GM23248 (cell line): ENCODE data around the gene NALCN. TPM values are rescaled to one million over a fixed set of nuclear protein-coding genes. Genes with fewer than 3 reads are reported as not detected.

Experiments used
- DNase-seq: peaks from one replicate; pipeline ENCODE4 v3.0.0-alpha.2; 2015
- H2AFZ ChIP-seq: fragments of 200-600 bp; sonication (generic); 2 replicates; pipeline ENCODE4 v1.6.1; 2016; ENCODE audit warnings: antibody characterized with exemption
- H3F3A ChIP-seq: fragments of 200-600 bp; sonication (generic); 2 replicates; pipeline ENCODE4 v1.6.1; 2016; ENCODE audit warnings: mild to moderate bottlenecking, antibody characterized with exemption, mixed run types; ENCODE audit not compliant: insufficient read depth
- H3K27ac ChIP-seq: fragments of 200-600 bp; sonication (generic); 2 replicates; pipeline ENCODE4 v1.5.1; 2016; ENCODE audit warnings: mild to moderate bottlenecking
- H3K27me3 ChIP-seq: fragments of 200-600 bp; sonication (generic); replicated peaks from 2 replicates; pipeline ENCODE4 v1.6.1; 2016; ENCODE audit warnings: mild to moderate bottlenecking; ENCODE audit not compliant: insufficient read depth
- H3K36me3 ChIP-seq: fragments of 200-600 bp; sonication (generic); 2 replicates; pipeline ENCODE4 v1.6.1; 2016; ENCODE audit warnings: low read depth, mild to moderate bottlenecking
- H3K4me1 ChIP-seq: fragments of 200-600 bp; sonication (generic); 2 replicates; pipeline ENCODE4 v1.6.1; 2016; ENCODE audit warnings: mild to moderate bottlenecking; ENCODE audit not compliant: insufficient read depth
- H3K4me2 ChIP-seq: fragments of 200-600 bp; sonication (generic); one replicate; pipeline ENCODE4 v1.6.1; 2016; ENCODE audit warnings: mild to moderate bottlenecking; ENCODE audit not compliant: unreplicated experiment
- H3K4me3 ChIP-seq: fragments of 200-600 bp; sonication (generic); 2 replicates; pipeline ENCODE4 v1.5.1; 2016; ENCODE audit warnings: mild to moderate bottlenecking
- H3K79me2 ChIP-seq: fragments of 200-600 bp; sonication (generic); 2 replicates; pipeline ENCODE4 v1.6.1; 2016; ENCODE audit warnings: mild to moderate bottlenecking; ENCODE audit not compliant: insufficient read depth
- H3K9ac ChIP-seq: fragments of 200-600 bp; sonication (generic); 2 replicates; pipeline ENCODE4 v1.6.1; 2016; ENCODE audit warnings: mild to moderate bottlenecking
- H3K9me2 ChIP-seq: fragments of 200-600 bp; sonication (generic); 2 replicates; pipeline ENCODE4 v1.6.1; 2016; ENCODE audit warnings: mixed run types, mild to moderate bottlenecking, moderate library complexity; ENCODE audit not compliant: insufficient read depth
- H3K9me3 ChIP-seq: fragments of 200-600 bp; sonication (generic); one replicate; pipeline ENCODE4 v1.6.1; 2017; ENCODE audit warnings: low read depth
- H4K20me1 ChIP-seq: fragments of 200-600 bp; sonication (generic); 2 replicates; pipeline ENCODE4 v1.6.0; 2016; ENCODE audit not compliant: insufficient read depth
- EZH2 ChIP-seq: fragments of 200-600 bp; sonication (generic); IDR thresholded peaks from 2 replicates; pipeline ENCODE4 v1.6.1; 2018; ENCODE audit warnings: antibody characterized with exemption, mild to moderate bottlenecking; ENCODE audit not compliant: insufficient read depth, poor library complexity, severe bottlenecking
- EZH2phosphoT487 ChIP-seq: fragments of 200-600 bp; sonication (generic); IDR thresholded peaks from 2 replicates; pipeline ENCODE4 v1.6.1; 2018; ENCODE audit warnings: antibody characterized with exemption, moderate library complexity, mild to moderate bottlenecking, low read depth; ENCODE audit not compliant: insufficient read depth
- WGBS, 2 experiments: methylation state at CpG; one replicate each; pipeline ENCODE4 v1.1.6; 2015 to 2017; ENCODE audit warnings: low lambda C conversion rate in 2 of 2, low coverage in 1 of 2; ENCODE audit errors: missing lambda C conversion rate in 2 of 2; 5-methylcytosine and 5-hydroxymethylcytosine counted together
- in situ Hi-C: fragments of 300-500 bp; cut with MboI; formaldehyde crosslinking; loops from 2 replicates; pipeline ENCODE4 v1.15.0; 2020
- polyA plus RNA-seq: library from polyadenylated mRNA; unstranded; fragments of >200 nt; fragmentation: Nextera tagmentation; extraction: Ambion mirVana; gene quantifications from 2 replicates; pipeline ENCODE4 v1.2.1, GENCODE V29; 2016
- total RNA-seq: library from RNA; depleted of rRNA; stranded (reverse); fragments of >200 nt; shearing (Covaris generic); gene quantifications from 2 replicates; pipeline ENCODE4 v1.2.3, GENCODE V29; 2014

The NALCN gene
- total and polyA plus RNA-seq, 2 experiments from 2014 or later = 3.1 to 3.6 TPM

- H3F3A ChIP-seq = peaks cover 60% of the 10 kb centered on the region
- DNase-seq = peak; percentile 54
- H3K9me2 ChIP-seq = no peaks in the 10 kb centered on the region
- in situ Hi-C loops = no loop called here
- peak overlapping the region; percentile 80 for H3K4me2 ChIP-seq
- no peak overlapping the region for H2AFZ ChIP-seq
- 2 to 4% methylated on average over 2 of the region's 2 CpGs for WGBS, 2 experiments
- peaks cover 63% of the 10 kb centered on the region for H3K79me2 ChIP-seq
- no peak for TF ChIP-seq EZH2phosphoT487
- TF ChIP-seq EZH2 = no peak
- H3K9ac ChIP-seq = peak overlapping the region; percentile 75
- no peaks in the 10 kb centered on the region for H4K20me1 ChIP-seq
- H3K27me3 ChIP-seq = no peaks in the 10 kb centered on the region
- H3K9me3 ChIP-seq = no peaks in the 10 kb centered on the region
- H3K4me1 ChIP-seq = peaks cover 62% of the 10 kb centered on the region
- peak overlapping the region; percentile 89 for H3K4me3 ChIP-seq
- peak overlapping the region; percentile 60 for H3K27ac ChIP-seq
- H3K36me3 ChIP-seq = peaks cover 10% of the 10 kb centered on the region; the same call in 1 of the 2 replicates
Measured at GRCh38 chr13:101454767-101455166, 38.5 kb upstream of the NALCN start.

- H3K27ac ChIP-seq = peak overlapping the region; percentile 60
- TF ChIP-seq EZH2phosphoT487 = no peak
- TF ChIP-seq EZH2 = no peak
- DNase-seq = peak; percentile 66
- peaks cover 70% of the 10 kb centered on the region for H3F3A ChIP-seq
- peaks cover 55% of the 10 kb centered on the region for H3K79me2 ChIP-seq
- no peaks in the 10 kb centered on the region for H3K9me2 ChIP-seq
- no peaks in the 10 kb centered on the region for H3K27me3 ChIP-seq
- H4K20me1 ChIP-seq = no peaks in the 10 kb centered on the region
- peaks cover 71% of the 10 kb centered on the region for H3K4me1 ChIP-seq
- WGBS, 2 experiments = 1 to 4% methylated on average over 24 to 39 of the region's 41 CpGs
- peak overlapping the region; percentile 80 for H3K4me2 ChIP-seq
- peak overlapping the region; percentile 67 for H2AFZ ChIP-seq
- H3K9ac ChIP-seq = peak overlapping the region; percentile 75
- H3K36me3 ChIP-seq = peaks cover 7% of the 10 kb centered on the region; the same call in 1 of the 2 replicates
- H3K9me3 ChIP-seq = no peaks in the 10 kb centered on the region
- in situ Hi-C loops = no loop called here
- H3K4me3 ChIP-seq = peak overlapping the region; percentile 89
Measured at GRCh38 chr13:101453784-101454201, 37.5 kb upstream of the NALCN start.

GRCh38 chr13:101452519-101453485 is 36.5 kb upstream of the NALCN start, which contains the start of gene ITGBL1:
Gene ITGBL1 (plus strand): TSS chr13:101452675. CDS start chr13:101452834, 159 bp downstream.
- H3K4me2 ChIP-seq = peak within 1 kb of the TSS; percentile 80
- H3F3A ChIP-seq = peaks cover 72% of the 10 kb centered on the region
- H3K9me3 ChIP-seq = no peaks in the 10 kb centered on the region
- in situ Hi-C loops = no loop called here
- WGBS, 2 experiments = 1 to 2% methylated on average over 18 of the region's 18 CpGs
- no peaks in the 10 kb centered on the region for H4K20me1 ChIP-seq
- peaks cover 45% of the 10 kb centered on the region for H3K79me2 ChIP-seq
- H3K4me1 ChIP-seq = peaks cover 63% of the 10 kb centered on the region
- H3K27me3 ChIP-seq = no peaks in the 10 kb centered on the region
- peak within 1 kb of the TSS; percentile 89 for H3K4me3 ChIP-seq
- peaks cover 6% of the 10 kb centered on the region; the same call in 1 of the 2 replicates for H3K36me3 ChIP-seq
- H3K9me2 ChIP-seq = peaks cover 5% of the 10 kb centered on the region; the same call in 1 of the 2 replicates
- DNase-seq = peak; percentile 76
- no peak for TF ChIP-seq EZH2phosphoT487
- no peak for TF ChIP-seq EZH2
- H3K27ac ChIP-seq = peak within 1 kb of the TSS; percentile 60
- peak within 1 kb of the TSS; percentile 75 for H3K9ac ChIP-seq
- peak within 1 kb of the TSS; percentile 67 for H2AFZ ChIP-seq

GRCh38 chr13:101451641-101452040 is 35.3 kb upstream of the NALCN start:
- in situ Hi-C loops = no loop called here
- Histone ChIP-seq H3K4me2 (peak overlapping the region; percentile 80), H3K4me3 (peak overlapping the region; percentile 89)

More at GRCh38 chr13:101451641-101452040, 35.3 kb upstream of the NALCN start:
- H3K9ac ChIP-seq = peak overlapping the region; percentile 75; the same call in 1 of the 2 replicates
- no peak for DNase-seq
- no peaks in the 10 kb centered on the region for H3K9me3 ChIP-seq
- peaks cover 52% of the 10 kb centered on the region for H3K4me1 ChIP-seq
- H3K36me3 ChIP-seq = no peaks in the 10 kb centered on the region
- no peaks in the 10 kb centered on the region for H4K20me1 ChIP-seq
- TF ChIP-seq EZH2phosphoT487 = no peak
- TF ChIP-seq EZH2 = no peak
- peaks cover 10% of the 10 kb centered on the region for H3K9me2 ChIP-seq
- peak overlapping the region; percentile 60; the same call in 1 of the 2 replicates for H3K27ac ChIP-seq
- no peak overlapping the region for H2AFZ ChIP-seq
- no peaks in the 10 kb centered on the region for H3K27me3 ChIP-seq
- peaks cover 33% of the 10 kb centered on the region for H3K79me2 ChIP-seq
- H3F3A ChIP-seq = peaks cover 63% of the 10 kb centered on the region
